Ammon's horn (tissue), 1 donor: ENCODE data around the gene FOXO6.

Experiments
- DNase-seq: peaks from one replicate; pipeline ENCODE4 v3.0.0-alpha.2; 2016; ENCODE audit warnings: low spot score

The FOXO6 gene

DNA sequence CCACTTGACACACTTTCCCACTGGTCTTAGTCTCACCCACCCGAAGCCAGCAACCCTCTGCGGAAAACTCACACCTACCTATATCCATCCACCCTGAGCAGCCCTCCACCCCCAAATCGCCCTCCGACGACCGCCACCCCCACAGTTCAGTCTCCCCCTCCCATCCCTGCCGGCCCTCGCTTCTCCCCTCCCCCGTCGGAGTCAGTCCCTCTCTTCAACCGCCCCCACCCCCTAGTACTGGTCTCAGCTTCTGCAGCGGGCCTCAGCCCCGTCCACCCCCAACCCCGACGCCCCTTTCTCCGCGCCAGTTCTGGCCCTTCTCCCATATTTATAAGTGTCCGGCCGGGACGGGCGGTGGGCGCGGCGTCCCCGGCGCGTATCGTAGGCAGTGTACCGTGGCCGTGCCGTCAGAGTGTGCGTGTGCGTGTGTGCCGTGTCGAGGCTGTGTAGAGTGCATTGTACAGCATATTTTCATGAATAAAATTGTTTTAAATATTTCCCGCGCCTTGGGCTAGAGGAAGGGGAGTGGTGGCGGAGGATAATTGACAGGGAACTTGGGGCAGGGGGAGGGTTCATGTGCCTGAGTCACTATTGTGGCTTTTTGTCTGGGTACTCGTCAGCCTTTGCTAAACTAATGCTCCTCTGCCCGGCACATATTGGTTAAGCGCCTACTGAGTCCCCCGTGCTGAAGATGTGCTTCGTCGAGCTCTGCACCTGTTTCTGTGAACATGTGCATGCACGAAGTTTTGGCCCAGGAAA, 22.0 kb downstream of the FOXO6 start:
- DNase-seq: no peak

DNA sequence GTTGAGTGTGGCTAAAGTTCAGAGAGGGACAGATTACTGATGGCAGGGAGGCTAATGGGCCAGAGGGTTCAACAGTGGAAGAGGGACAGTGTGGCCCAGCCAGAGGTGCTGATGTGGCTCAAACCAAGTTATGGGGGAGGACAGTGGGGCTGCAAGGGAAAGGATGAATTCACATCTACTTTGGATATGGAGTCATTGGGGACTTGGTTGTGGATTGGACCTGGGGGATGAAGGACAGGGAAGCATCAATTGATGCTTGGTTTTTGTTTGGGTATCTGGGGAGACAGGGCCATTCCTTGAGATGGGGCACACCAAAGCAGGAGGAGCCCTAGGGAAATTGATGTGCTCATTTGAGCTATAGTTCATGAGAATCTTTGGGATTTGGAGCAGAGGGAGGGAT, 23.3 kb downstream of the FOXO6 start:
- DNase-seq: no peak

DNA sequence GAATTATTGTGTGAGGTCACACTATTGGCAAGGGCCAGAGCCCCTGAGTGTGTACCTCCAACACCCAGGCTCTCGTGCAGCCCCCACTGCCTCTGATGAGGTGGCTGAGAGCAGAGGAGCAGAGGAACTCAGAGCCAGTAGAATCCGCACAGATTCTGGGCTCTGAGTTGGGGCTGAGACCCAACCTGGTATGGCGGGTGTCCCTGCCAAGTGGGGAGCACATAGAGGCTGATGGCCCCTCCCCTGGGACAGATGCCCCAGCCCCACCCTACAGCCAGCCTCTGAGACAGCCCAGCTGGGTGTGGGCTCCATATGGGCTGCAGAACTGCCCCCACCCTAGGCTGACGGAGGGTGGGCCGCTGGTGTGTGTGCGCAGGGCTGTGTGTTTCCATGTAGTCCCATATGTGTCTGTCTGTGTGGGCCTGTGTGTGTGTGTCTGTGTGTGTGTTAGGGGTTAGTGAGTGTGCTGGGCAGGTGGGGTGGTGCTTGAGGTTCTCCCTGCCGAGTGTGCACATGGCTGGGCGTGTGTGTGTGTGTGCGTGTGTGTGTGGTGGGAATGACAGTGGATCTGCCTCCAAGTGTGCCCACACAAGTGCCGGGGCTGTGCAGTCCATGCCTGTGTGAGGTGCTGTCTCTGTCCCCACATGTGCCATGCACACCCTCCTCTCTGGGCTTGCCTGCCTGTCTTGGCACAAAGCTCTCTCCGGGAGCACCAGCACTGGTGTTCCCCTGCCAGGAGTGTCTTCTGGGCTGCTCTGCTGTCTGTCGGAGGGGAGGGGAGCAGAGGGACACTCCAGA, 24.4 kb downstream of the FOXO6 start:
- DNase-seq: no peak

DNA sequence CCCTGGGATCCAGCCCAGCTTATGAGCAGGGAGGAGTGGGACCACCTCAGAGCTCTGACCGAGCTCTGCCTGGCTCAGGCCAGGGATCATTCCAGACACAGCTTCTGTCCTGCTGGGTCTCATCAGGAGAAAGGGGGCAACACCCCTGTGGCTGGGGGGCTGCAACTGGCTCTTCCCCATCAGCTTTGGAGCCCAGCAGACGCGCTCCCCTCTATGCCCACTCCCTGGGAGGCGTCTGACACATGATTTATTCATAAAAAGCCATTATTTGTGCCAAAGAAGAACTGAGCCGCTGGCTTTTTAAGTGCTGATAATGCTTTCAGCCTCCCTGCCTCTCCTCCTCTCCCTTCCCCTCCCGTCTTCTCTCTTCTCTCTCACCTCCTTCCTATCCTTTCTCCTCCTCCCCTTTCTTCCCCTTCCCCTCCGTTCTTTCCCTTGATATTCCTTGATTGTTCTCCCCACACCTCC, 25.0 kb downstream of the FOXO6 start:
- DNase-seq: no peak

DNA sequence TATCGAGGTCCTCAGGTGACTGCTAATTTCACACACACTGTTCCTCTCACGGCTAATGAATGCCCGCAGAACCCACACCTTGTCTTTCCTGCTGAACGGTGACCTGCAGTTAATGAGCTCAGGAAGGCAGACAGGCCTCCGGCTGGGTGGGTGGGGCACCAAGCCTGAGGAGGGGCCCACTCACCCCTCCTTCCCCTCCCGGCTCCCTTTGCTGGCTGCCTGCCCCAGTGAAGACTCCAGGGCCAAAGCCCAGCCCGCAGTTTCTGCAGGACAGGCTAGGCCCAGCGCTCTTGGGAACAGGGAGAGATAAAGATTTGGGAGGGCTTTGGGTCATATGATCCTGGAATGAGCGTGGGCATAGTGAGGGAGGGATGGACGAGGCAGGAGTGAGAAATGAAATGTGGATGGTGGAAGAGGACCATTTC, 26.4 kb downstream of the FOXO6 start:
- DNase-seq: peak; percentile 50

DNA sequence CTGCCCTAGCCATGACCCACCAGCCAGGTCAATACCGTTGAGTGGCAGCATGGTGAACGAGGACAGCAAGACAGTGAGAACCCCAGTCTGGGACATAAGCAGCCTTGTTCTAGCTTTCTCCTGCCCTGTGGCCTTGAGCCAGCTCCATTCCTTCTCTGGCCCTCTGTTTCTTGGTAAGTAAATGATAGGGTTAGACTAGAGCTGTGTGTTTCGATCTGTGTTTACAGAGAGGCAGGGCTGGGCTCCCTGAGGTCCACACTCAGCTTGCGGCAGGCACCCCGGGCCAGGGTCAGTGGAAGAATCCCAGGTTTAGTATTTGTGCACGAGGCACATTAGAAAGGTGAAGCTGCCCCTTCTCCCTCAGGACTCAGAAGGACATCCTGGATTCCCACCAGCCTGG, 27.3 kb downstream of the FOXO6 start:
- DNase-seq: no peak

DNA sequence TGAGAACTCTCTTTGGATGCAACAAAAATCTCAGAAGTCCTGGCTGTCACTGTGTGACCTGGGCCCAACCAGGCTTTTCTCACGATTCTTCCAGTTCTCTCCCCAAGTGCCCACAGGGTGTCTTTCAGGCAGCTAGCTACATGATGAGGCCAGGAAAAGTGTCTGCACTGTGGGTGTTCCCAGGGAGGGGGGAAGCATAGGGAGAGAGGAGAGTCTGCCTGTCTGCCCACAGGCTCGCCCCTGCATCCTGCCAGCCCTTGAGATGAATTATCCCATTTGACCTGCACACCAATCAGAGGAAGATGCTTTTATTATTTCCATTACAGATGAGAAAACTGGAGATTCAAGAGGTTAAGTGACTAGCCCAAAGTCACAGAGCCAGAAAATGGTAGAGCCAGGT, 27.8 kb downstream of the FOXO6 start:
- no peak for DNase-seq

DNA sequence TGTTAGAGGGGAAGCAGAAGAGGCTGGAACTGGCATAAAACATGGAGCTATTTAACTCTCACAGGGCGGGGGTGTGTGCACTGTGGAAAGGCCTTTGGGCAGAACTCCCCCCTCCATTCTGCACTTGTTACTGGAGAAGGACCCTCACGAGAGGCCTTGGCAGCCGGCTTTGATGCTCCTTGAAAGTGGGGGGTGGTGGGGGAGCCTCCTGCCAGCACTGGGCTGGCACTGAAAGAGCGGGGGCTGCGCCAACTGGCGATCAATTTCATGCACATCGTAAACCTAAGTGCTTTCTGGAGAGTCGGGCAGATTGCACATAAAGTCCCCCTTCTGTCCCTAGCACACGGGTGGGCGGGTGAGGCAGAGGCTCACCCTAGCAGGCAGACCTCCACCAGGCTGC, 28.9 kb downstream of the FOXO6 start:
- DNase-seq: no peak

DNA sequence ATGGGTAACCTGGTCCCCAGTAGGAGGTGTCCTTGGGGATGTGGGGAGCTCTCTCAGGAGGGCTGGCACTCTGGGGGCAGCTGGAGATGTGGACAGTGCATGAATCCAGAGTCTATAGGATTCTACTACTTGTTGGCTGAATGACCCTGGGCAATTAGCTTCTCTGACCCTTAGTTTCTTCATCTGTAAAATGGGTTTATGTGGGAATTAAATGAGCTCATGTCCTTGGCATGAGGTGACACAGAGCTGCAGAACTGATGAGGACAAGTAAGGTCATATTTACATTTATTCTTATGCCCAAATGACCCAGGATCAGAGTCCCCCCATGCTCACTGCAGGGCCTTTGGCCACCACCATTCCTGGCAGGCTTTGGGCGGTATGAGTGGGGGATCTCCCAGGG, 29.3 kb downstream of the FOXO6 start:
- DNase-seq: no peak

DNA sequence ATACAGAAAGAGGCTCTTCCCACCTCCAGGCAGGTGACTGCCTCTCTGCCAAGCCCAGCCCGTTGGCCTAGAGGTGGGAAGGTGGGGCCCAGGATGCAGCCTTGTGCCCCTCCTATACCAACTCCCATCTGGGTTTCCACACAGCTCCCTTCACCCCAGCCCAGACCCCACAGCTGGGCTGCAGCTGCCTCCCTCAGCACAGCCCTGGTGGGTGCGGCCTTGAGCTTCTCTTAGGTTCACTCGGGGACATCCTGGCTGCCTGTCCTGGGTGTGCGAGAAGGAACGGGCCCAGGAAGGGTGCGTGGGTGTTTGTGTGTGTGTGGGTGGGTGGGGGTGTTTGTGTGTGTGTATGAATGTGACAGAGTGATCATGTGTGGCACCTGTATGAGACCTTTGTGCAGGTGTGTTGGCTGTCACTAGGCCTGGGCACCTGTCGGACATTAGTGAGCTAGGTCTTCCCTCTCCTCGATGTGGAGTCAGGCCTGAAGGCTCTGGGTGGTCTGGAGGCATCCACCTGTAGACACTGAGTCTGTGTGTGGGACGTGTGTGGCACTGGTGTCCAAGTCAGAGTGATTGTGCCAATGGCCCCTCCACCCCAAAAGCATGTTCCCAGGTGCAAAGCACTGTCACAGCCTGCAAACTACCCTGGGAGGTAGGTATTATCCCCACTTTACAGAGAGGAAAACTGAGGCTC, 30.7 kb downstream of the FOXO6 start:
- DNase-seq: no peak

DNA sequence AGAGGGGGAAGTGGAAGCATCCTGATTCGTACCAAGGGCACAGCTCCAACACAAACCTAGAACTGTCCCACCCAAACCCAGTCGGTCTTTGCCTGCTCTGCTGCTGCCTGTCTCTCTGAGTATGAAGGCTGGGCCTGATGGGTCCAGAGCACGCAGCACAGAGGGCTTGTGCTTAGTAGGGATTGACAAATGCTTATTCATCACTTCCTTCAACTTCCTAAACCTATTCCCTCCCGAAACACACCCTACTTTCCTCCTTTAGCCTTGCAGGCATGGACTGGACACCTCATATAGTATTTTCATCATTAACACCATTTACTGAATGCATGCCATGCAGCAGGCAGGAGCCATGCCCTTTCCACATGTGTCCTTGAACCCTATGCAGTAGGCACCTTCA, 31.3 kb downstream of the FOXO6 start:
- DNase-seq: no peak

DNA sequence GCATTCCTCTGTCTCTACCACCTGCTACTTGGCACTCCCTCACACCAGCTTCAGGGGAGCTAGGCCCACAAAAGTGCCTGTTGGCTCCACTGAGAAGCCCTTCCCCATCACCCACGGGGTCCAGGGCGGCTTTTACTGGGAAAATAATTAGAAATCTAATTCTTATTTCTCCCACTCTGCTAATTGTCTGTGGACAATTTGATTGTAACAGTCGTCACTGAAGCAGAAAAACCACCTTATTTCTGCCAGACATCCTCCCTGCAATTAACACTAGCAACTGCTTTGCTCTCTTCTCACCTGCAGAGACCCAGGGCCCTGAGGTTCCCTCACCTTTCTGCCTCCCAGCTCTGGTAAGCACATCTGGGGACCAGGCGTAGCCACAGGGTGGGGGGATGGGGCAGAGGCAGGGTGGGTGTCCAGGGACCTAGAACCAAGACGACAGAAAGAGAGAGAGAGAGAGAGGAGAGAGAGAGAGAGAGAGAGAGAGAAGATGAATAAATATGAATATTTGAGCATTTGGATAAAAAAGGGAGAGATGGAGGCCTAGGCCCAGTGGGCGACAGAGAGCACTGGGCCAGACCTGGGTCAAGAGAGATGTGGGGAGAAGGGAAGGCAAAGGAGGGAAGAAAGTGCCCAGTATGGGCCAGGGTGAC, 32.6 kb downstream of the FOXO6 start:
- DNase-seq: no peak

DNA sequence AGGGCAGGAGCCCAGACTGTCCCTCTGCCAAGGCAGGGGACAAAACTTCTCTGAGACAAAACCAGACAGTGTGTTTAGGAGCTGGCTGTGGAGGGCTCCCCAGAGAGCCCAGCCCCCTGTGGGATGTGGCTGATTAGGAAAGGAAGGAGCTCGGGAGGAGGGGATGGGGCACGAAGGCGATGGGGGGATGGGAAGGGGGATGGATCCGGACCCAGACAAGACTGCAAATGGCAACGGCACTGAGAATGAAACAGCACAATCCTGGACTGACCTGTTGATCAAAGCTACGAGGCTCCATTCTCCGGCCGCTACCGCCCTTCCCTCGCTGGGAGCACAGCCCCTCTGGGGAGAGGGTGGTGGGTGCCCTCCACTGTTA, 33.1 kb downstream of the FOXO6 start:
- DNase-seq: no peak

DNA sequence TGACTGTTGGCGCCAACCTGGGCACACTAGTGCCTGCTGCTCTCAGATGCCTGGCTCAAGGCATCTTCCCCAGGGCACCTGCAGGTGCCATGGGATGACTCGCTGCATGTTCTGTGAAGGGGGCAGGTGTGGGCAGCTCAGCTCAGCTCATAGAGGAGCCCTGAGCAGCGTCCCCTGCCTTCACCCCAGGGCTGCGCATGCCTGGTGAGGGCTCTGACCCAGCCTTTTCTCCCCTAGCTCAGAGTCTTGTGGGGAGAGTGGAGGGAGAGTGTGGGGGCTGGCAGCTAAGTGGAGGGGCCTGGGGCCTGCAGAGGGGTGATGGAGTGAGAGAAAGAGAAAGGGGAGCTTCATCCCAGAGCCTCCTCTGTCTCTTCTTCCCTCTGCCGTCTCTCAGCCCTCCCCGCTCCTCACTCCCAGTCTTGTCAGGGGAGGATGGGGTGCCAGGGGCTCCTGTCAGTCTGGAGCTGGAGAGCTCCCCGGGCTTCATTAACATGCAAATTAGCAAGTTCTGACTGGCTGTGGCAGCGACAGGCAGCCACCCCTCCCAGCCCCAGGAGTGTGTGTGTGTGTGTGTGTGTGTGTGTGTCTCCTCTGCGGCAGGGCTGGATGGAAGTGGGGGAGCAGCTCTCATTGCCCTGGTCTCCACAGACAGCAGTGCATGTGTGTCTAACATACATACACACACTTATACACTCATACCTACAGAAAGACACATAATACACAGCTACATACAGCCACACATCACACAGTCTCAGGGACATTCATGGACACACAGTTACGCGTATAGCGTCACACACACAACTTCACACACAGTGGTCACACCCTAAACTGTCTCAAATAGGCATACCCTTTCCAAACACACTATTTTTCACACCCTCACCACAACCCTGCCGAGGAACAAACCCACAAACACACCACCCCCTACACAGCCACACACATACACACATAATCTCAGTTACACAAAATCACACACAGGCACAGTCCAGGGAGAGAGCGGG, 34.0 kb downstream of the FOXO6 start:
- peak; percentile 78 for DNase-seq

DNA sequence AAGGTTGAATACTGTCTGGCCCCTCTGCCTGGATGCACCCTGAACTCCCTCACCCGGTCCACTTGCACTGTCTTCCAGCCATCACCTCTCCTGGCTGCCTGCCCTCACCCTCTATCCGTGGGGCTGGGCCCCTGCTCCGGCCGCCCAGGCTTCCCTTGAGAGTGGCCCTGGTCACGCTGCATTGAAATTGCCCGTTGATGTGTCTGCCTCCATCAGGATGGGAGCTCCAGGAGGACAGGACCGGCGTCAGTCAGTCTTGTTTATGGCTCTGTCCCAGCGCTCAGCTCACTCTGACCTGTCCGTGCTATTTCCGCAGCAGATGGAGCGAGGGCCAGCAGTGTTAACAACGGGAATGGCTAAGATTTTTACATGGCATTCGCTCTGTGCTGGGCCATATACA, 34.9 kb downstream of the FOXO6 start:
- no peak for DNase-seq

DNA sequence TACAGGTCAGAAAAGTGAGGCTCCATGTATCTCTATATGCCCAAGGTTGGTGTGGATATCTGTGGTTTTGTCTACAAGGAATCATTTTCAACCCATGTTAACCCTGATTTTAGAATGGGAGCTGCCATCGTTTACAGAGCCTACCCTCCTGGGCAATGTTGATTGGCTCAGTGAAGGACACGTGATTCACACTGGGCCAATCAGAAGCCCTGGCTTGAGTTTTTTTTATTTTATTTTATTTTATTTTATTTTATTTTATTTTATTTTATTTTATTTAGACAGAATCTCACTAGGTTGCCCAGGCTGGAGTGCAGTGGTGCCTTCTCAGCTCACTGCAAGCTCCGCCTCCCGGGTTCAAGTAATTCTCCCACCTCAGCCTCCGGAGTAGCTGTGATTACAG, 35.8 kb downstream of the FOXO6 start:
- no peak for DNase-seq

DNA sequence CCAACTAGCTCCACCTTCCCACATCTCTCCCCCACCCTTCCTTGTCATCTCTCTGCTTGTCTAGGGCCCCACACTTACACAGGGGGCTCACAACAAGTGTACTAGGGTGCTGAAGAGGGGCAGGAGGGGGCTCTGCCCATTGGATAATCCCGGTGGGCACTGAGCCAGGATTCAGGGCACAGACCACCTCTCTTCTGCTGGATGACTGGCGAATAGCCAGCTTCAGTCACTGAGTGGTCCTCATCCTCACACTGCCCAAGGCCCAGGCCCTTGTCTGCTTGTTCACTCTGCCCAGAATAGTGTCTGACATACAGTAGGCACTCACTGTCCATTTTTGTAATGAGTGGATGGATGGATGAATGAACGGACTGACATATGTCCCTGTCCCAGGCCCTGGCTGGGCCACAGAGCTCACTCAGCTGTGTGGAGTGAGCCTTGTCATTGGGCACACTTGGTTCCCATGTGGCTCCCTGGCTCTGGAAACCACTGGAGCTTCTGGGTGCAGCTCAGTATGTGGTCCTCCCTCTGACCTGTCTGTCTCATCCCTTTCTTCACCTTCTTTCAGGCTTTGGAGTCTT, 36.6 kb downstream of the FOXO6 start:
- no peak for DNase-seq

DNA sequence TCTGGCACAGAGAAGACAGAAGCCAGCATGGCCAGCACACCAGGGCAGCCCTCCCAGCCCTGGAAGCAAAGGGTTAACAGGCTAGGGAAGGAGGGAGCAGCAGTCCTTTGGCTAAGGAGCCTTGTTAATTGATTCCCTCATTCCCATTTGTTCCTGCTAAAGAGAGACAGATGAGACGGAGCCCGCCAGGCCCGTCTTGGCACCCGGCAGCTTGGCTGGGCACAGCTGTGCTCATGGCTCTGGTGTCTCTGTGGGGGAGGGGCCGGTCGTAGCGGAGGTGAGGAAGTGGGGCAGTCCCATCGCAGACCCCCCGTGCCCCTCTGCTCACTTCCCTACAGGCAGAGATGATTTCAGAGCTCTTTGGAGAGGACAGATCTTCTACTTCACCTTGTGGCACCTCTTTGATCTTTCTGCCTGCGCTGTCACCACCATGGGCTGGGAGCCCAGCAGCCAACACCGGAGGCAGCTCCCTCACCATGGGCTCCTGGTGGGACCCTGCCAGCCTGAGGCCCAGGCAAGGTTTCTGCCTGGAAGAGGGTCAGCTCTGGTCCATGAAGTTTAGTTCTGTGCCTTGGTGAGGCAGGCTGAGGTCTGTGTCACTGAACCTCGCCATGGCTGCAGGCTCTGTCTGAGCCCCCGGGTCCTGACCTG, 38.0 kb downstream of the FOXO6 start:
- DNase-seq: peak; percentile 72

DNA sequence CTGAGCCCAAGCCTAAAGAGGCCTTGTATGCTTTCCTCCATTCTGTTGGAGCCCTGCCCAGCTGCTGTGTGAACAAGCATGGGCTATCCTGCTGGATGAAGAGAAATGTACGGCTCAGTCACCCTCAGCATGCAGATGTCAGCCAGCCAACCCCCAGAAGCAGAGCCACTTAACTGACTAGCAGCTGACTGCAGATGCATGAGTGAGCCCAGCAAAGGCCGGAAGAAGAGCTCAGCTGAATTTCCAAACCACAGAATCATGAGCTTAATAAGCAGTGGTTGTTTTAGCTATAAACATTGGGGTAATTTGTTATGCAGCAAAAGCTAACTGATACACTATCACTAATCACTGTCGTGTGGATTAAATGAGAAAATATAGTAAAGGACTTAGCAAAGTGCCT, 39.0 kb downstream of the FOXO6 start:
- DNase-seq: no peak

DNA sequence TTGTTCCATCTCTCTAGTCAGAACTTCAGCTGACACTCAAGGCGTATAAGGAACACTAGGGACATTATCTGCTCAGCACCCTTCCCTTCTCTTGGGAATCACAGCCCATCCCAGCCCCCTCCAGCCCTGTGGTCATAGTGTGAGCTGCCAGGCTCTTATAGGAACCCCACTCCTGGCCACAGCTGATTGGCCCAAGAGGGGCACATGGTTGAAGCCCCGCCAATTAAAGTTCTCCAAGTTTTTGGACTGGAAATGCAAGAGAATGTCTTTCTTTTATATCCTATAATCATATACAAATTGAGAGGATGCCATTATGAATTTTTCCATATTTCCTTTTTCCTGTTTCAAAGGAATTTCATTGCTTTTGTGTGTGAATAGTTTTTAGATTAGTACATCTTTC, 40.7 kb downstream of the FOXO6 start:
- no peak for DNase-seq
